Spleen (tissue), 7 donors: Measurements from ENCODE around the gene MYO10.

Experiments
- CTCF ChIP-seq, 11 experiments: fragments of 200-600 bp in 7 of 11; fragments of 450-650 bp in 4 of 11; sonication (generic) in 4 of 11; IDR thresholded peaks in 8 of 11; conservative IDR thresholded peaks in 3 of 11; 1 replicate in 7 of 11; 2 replicates in 4 of 11; pipeline versions ENCODE4 v1.4.0 to v1.8.0; 2016 to 2021; ENCODE audit warnings: antibody characterized with exemption in 11 of 11, inconsistent platforms in 4 of 11, mild to moderate bottlenecking in 1 of 11
- POLR2A ChIP-seq, 3 donors: fragments of 450-650 bp; IDR thresholded peaks; one replicate each; pipeline ENCODE4 v1.5.1; 2017; ENCODE audit warnings: antibody characterized with exemption in 3 of 3, mild to moderate bottlenecking in 1 of 3
- donor health status: DM: no; HTN: no; CAD: no; lungs with moderate emphysema.
- donor health status: DM: no; HTN: no; CAD: no.
- donor health status: DM: no; HTN: no; CAD: no.

DNA sequence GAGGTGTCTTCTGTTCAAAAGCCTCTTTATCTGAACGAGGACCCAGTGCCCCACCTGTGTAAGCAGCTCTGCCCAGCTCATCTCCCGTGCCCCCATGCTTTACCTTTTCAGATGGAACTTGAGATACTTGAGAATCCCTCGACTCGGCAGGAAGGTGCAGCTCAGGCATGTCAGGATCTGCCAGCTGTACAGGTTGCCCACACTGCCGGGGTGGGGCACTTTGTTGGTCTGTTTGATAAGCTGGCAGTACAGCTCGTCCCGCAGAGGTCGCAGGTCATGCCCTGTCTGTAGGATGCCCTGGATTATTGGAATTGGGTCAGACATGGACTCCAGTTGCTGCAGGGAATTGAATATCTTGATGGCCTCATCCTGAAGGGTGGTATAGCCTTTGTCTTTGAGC, 261.3 kb downstream of the MYO10 start:
- no peak for TF ChIP-seq CTCF (IDR thresholded peaks at IDR 0.05 in 8 of 11, conservative IDR thresholded peaks at IDR 0.05 in 3 of 11)
- TF ChIP-seq POLR2A (IDR thresholded peaks at IDR 0.05) = no peak
